Measurements from ENCODE around the gene SFXN5.
A peak's percentile ranks its signal among the peaks of the same experiment; 100 is the strongest.
"Not testable (repeated sequence)": the region's sequence is repeated elsewhere in the genome, so short reads cannot be mapped to it uniquely, and the experiment has no call there.

Gene SFXN5

GRCh38 chr2:73100956-73101355 lies 29.4 kb upstream of the SFXN5 start:
- no peak for DNase-seq

GRCh38 chr2:73099486-73099885 lies 28.0 kb upstream of the SFXN5 start:
- no peak for DNase-seq

- DNase-seq = no peak
Measured at GRCh38 chr2:73095910-73096309, 24.4 kb upstream of the SFXN5 start.

DNA sequence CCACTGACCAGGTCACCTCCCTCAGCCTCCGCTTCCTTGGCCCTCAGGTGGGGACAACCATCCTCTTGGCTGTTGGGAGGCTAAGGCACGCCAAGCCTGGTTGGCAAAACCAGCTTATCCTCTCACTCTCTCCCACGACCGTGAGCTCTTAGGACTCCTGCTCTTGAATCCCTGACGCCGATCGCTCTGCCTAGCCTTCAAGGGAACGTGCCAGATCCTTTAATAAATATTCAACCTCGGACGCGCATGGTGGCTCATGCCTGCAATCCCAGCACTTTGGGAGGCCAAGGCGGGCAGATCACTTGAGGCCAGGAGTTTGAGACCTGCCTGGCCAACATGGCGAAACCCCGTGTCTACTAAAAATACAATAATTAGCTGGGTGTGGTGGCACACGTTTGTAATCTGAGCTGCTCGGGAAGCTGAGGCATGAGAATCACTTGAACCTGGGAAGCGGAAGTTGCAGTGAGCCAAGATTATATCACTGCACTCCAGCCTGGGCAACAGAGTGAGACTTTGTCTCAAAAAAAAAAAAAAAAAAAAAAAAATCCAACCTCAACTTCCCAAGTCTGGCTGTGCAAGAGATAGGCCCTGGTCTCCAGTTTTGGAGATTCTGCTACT lies 22.2 kb upstream of the SFXN5 start:
- DNase-seq = not testable (repeated sequence)

DNA sequence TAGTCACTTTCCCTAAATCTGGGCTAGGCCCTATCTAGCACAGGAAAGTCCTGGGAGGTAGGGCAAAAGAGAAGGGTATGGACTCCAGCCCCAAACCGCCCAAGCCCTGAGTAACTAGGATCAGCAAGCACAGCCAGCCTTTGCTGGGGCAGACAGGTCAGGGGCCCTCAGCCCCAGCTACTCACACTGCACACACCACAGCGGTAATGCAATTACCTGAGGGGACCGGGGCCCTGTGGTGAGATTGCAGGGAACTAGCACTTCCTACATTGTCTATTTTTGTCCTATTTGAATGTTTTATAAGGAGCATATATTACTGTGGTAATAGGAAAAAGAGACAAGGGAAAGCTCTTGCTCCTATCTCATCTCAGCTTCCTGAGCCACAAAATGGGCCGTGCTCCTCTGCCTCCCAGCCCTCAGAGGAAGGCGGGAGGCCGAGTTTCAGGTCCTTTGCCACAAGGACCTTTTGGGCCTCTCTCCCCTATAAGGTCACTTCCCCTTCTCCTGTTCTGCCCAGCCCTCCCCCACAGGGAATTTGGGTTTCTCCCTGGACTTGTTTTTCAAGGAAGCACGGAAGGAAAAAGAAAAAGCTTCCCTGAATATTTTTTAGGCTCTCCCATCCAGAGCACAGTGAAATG lies 20.8 kb upstream of the SFXN5 start:
- DNase-seq = no peak

DNA sequence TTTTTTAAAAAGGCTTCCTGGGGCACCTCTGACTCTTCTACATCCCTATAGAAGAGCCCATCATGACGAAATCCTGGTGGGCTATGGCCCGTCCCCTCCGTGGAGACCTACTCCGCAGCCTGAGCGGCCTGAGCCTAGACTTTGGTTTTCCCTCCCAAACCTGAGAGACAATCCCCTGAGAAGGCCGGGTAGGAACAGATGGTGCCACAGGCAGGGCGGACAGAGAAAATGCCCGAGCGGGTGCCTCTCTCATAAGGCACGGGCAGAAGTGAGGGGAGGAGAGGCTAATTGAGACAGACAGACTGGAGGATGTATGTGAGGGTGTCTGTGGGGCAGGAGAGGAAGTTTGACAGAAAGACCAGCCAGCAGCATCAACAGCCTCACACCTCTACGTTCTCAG lies 20.2 kb upstream of the SFXN5 start:
- DNase-seq = no peak

DNA sequence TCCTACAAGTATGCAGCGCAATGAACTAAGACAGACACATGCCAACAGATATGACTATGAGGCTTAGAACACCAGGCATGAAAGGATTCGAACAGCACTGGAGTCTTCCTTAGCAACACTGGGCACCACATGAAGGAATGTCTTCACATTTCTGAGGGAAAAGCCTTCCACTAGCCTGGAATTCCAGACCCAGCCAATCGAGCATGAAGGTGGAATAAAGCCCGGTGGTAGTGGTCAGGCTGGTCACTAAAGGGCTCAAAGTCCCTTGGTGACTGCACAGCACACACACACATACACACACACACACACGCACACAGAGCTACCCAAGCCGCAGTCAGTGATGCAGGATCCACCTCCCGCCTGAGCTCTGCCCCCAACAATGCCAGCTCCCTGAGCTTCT lies 19.7 kb upstream of the SFXN5 start:
- no peak for DNase-seq

DNA sequence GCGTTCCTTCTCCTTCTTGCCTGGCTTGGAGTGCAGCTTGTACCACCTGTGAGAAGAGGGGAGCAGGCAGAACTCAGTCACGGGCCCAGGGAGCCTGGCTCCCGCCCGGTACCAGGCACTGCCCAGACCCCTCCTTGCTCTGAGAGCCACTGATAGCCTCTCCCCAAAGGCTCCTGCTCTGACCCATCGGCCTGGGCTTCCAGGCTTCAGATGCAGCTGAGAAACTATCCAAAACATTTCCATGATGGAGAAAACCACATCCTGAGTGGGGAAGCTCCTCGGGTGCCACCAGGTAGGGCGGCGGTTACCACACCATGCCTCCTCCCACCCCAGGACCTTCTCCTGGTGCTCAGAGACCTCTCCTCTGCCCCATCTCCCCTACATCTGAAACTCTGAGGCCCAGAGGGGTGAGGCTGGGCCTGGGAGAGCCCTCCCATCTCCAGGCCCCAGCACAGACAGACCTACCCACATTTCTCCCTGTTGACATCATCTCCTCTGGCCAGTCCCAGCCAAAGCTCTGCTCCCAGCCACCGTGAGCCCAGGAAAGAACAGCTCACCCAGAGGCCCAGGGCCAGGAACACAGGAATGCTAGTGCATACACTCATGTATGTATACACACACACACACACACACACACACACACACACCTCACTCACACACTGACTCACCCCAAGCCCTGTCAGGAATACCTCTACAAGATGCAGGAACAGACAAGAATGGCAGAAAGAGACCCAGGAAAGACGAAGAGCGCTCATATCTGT lies 17.9 kb upstream of the SFXN5 start:
- no peak for DNase-seq

- no peak for DNase-seq
Measured at GRCh38 chr2:73088703-73089102, 17.2 kb upstream of the SFXN5 start.

DNA sequence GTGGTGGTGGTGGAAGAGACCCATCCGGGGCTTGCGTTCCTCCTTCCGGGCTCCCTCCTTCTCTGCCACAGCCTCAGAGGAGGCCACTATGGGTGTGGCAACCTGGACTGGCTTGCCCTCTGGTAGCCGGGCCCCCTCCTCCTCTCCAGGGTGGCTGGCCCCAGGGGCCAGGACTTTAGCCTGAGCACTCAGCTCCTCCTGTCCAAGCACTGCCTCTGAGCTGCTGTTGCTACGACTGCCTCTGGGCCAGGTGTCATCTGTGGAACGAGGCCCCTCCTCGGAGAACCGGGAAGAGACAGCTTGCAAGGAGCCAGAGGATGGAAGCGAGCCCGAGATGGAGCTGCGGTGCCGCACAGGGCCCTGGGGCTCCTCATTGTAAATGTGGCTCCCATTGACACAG lies 16.7 kb upstream of the SFXN5 start:
- DNase-seq = no peak

DNA sequence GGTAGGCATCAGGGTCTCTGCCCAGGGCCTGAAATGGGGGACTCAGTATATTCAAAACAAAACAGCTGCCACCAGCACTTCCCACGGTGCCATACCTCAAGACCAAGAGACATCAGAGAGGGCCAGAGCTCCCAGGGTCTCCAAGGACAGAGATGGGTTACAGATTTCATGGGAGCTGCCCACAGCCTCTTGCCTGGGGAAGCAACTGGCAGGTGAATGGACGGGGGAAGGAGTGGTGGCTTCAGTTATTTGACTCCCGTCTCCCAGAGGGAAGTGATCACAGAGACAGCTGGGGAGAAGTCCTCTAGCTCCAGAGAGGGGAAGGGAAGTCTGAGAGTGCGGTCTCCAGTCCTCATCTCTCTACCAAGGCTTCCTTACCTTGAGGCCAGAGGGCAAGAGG lies 15.8 kb upstream of the SFXN5 start:
- no peak for DNase-seq

DNA sequence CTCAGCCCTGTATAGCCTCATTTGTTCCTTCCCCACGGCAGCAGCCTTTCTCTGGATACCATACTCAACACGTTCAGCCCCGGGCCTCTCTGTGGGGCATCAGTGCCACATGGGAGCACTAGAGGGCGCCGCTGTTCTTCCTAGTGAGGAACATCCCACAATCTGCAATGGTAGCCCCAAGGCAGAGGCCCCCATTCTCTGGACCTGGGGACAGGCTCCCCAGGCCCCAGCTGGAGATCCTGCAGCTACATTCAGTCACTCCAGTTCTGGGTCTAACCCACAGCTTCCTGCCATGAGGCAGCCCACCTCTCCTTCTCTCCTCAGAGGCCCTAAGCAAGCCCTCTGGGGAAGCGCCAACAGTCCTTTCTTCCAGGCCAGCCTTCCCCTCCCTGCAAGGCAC lies 14.2 kb upstream of the SFXN5 start:
- peak; percentile 71 for DNase-seq

DNA sequence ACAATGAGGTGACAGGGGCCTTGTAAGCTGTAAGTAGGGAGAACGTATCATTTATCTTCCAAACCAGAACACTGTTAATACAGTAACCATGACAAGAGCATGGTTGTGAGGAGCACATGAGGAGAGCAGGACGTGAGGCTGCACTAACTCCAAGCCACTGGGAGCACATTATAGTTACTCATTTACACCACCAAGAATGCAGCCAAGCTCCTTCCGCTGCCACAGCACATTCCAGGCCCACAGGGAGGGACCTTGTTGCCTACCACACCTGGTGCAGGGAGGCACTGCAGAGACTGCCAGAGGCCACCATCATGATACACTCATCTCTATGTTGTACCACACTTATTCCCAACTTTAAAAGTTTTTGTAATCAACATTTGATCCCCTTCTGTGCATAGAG lies 13.5 kb upstream of the SFXN5 start:
- no peak for DNase-seq

DNA sequence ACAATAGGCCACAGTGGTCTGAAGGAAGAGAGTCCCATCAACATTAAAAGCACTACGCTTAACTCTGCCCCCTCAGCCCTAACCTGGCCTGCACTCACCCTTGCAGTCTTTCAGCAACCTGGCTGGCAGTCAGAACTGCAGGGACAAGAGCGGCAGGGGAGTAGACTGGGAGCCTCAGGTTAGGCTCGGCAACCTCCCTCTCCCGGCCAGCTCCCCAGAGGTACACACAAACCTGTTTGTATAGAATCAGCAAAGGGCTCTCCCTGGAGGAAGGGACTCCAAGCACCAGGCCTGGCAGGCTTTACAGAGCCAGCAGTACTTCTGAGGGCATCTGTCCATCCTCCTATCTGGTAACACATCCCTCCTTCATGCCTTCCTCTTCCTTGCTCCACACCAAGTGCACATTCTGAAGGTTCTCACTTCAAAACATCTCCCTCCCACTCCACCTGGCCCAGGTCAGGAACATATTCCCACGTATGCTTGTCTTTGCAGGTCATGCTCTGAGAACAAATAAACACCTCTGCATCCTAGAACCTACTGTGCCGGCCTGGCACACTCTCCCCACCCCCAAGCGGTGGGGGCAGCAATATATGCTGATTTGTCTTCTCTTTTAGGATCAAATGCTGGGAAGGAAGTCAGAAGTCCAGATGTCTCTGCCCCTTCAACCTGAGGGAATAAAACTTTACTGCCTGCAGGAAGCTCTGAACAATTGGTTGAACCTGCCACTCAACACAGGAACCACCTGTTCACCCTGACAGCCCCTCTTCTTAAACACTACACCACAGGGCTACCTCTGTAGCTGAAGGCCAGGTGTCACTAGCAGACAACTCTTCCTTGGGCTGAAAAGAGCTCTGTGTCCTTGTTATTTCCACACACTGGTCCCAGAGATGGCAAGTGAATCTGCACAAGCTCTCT lies 12.6 kb upstream of the SFXN5 start:
- no peak for DNase-seq

GRCh38 chr2:73082523-73083410 lies 11.3 kb upstream of the SFXN5 start:
- DNase-seq = no peak

DNA sequence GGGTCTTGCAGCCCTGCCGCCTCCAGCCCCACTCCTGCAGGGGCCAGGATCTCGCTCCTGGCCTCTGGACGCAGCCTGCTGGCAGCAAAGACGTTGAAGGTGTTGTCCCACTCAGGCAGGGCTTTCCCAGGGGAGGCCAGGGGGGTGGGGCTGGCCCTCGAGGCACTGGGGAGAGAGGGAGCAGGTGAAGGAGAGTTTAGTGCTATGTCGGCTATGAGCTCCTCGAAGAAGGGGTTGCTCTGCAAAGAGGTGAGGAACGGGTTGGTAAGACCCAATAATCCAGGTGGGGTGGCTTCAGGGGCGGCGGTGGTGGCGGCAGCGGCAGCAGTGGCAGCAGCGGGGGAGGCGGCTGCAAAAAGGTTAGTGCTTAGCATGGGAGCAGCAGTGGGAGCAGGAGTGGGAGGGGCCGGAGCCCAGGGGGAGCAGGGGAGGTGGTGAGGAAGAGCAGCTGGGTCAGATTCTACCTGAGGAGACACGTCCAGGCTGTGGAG lies 9.7 kb upstream of the SFXN5 start:
- no peak for DNase-seq

GRCh38 chr2:73080321-73081131 lies 9.0 kb upstream of the SFXN5 start:
- no peak for DNase-seq

GRCh38 chr2:73079636-73080035 lies 8.1 kb upstream of the SFXN5 start:
- DNase-seq = no peak

GRCh38 chr2:73078457-73079411 lies 7.2 kb upstream of the SFXN5 start:
- no peak for DNase-seq

- DNase-seq = no peak
Measured at GRCh38 chr2:73077424-73077795, 5.9 kb upstream of the SFXN5 start.
